CD4-positive, CD25-positive, alpha-beta regulatory T cell (primary cell): Measurements from ENCODE around the gene NDUFB4. TPM values are rescaled to one million over a fixed set of nuclear protein-coding genes. Genes with fewer than 3 reads are reported as not detected.

ENCODE experiments used
- ATAC-seq, 2 donors: fragments of 150-1000 bp; cut with Tn5 transposase; one replicate each; pipeline ENCODE4 v1.10.0; 2021; ENCODE audit warnings: low read depth in 2 of 2, moderate number of reproducible peaks in 2 of 2, moderate library complexity in 1 of 2
- DNase-seq, 3 donors: peaks; one replicate each; pipeline versions ENCODE4 v3.0.0 to v3.0.0-alpha.2; 2012 to 2022; ENCODE audit warnings: mixed read lengths in 1 of 3
- H3K27ac ChIP-seq: one replicate; pipeline ENCODE4 v1.7.0; 2013; ENCODE audit warnings: mild to moderate bottlenecking, low read length; ENCODE audit not compliant: insufficient read depth, poor library complexity, severe bottlenecking
- H3K27me3 ChIP-seq: one replicate; pipeline ENCODE4 v1.7.0; 2013; ENCODE audit warnings: low read length; ENCODE audit not compliant: control insufficient read depth, insufficient read depth
- H3K36me3 ChIP-seq: one replicate; pipeline ENCODE4 v1.7.0; 2013; ENCODE audit warnings: mild to moderate bottlenecking, low read length, moderate library complexity; ENCODE audit not compliant: control insufficient read depth, insufficient read depth
- H3K4me1 ChIP-seq: 2 replicates; pipeline ENCODE4 v1.7.0; 2013; ENCODE audit warnings: mild to moderate bottlenecking, low read length; ENCODE audit not compliant: insufficient read depth, control insufficient read depth, poor library complexity, severe bottlenecking
- H3K4me3 ChIP-seq: one replicate; pipeline ENCODE4 v1.7.0; 2013; ENCODE audit warnings: low read depth, mild to moderate bottlenecking, low read length, moderate library complexity
- H3K9me3 ChIP-seq, 2 experiments: 1 replicate in 1 of 2; 2 replicates in 1 of 2; pipeline ENCODE4 v1.7.0; 2013; ENCODE audit warnings: low read length in 2 of 2, mild to moderate bottlenecking in 1 of 2, moderate library complexity in 1 of 2; ENCODE audit not compliant: control insufficient read depth in 2 of 2
- H3K27ac Mint-ChIP-seq, 3 donors: one replicate each; pipeline ENCODE4 v1.8.0; 2020 to 2022; ENCODE audit warnings: mild to moderate bottlenecking in 3 of 3, mixed read lengths in 3 of 3, moderate library complexity in 2 of 3
- H3K27me3 Mint-ChIP-seq: one replicate; pipeline ENCODE4 v1.8.0; 2022; ENCODE audit warnings: mild to moderate bottlenecking, mixed read lengths
- H3K36me3 Mint-ChIP-seq: one replicate; pipeline ENCODE4 v1.8.0; 2020; ENCODE audit warnings: mixed read lengths
- H3K4me1 Mint-ChIP-seq, 4 donors: one replicate each; pipeline ENCODE4 v1.8.0; 2020 to 2022; ENCODE audit warnings: mixed read lengths in 4 of 4, mild to moderate bottlenecking in 1 of 4
- H3K4me3 Mint-ChIP-seq, 4 donors: one replicate each; pipeline ENCODE4 v1.8.0; 2020 to 2022; ENCODE audit warnings: mild to moderate bottlenecking in 4 of 4, mixed read lengths in 4 of 4, moderate library complexity in 3 of 4
- H3K9me3 Mint-ChIP-seq, 7 donors: one replicate each; pipeline ENCODE4 v1.8.0; 2020 to 2022; ENCODE audit warnings: mixed read lengths in 7 of 7, mild to moderate bottlenecking in 3 of 7, moderate library complexity in 2 of 7
- polyA plus RNA-seq, 4 donors: library from polyadenylated mRNA; unstranded; fragments of 300-500 nt; fragmentation: Illumina TruSeq; gene quantifications; one replicate each; pipeline ENCODE4 v1.2.3, GENCODE V29; 2021
- total RNA-seq: library from RNA; stranded (reverse); gene quantifications from one replicate; pipeline ENCODE4 v1.2.3, GENCODE V29; 2022

NDUFB4 gene
- 71.4 TPM for total RNA-seq
- 100 to 1,000 TPM; 240 to 317 (median 274) TPM for polyA plus RNA-seq

GRCh38 chr3:120596116-120596852 is at the start of gene NDUFB4:
TSS of gene NDUFB4 (plus strand) at chr3:120596336. CDS start at chr3:120596360, 24 bp downstream.
- Histone ChIP-seq H3K4me3 (peak within 1 kb of the TSS; percentile 85), H3K27ac (peak within 1 kb of the TSS; percentile 91), H3K9me3 (no peaks in the 10 kb centered on the region), H3K4me1 (peaks cover 32% of the 10 kb centered on the region), H3K36me3 (peaks cover 27% of the 10 kb centered on the region), H3K27me3 (peaks cover 3% of the 10 kb centered on the region)
- Mint-ChIP-seq H3K9me3 (peaks cover 0 to 2% (median 0%) of the 10 kb centered on the region in 7 donors), H3K36me3 (peaks cover 9% of the 10 kb centered on the region), H3K27me3 (peaks cover 15% of the 10 kb centered on the region), H3K4me3 (peak within 1 kb of the TSS in 3 of 4 donors; percentile 95 to 97 (median 96)), H3K4me1 (peaks cover 0 to 16% (median 15%) of the 10 kb centered on the region in 4 donors), H3K27ac (peak within 1 kb of the TSS in 2 of 3 donors; percentile 98)
- DNase-seq: peak; percentile 94 to 98 (median 94)
- ATAC-seq: peak; percentile 90 to 94

GRCh38 chr3:120550546-120550945 is 45.6 kb upstream of the NDUFB4 start:
- no peak overlapping the region for H3K4me3 Mint-ChIP-seq
- ATAC-seq (no peak), DNase-seq (no peak)
- Histone ChIP-seq H3K4me1 (no peaks in the 10 kb centered on the region), H3K36me3 (no peaks in the 10 kb centered on the region), H3K9me3 (no peaks in the 10 kb centered on the region), H3K27ac (no peak overlapping the region), H3K27me3 (peaks cover 3% of the 10 kb centered on the region), H3K4me3 (no peak overlapping the region)
- H3K27ac Mint-ChIP-seq: no peak overlapping the region
- H3K36me3 Mint-ChIP-seq: no peaks in the 10 kb centered on the region
- H3K4me1 Mint-ChIP-seq: no peaks in the 10 kb centered on the region
- peaks cover 7% of the 10 kb centered on the region for H3K27me3 Mint-ChIP-seq
- H3K9me3 Mint-ChIP-seq: no peaks in the 10 kb centered on the region

GRCh38 chr3:120552184-120553172 is 43.7 kb upstream of the NDUFB4 start:
- DNase-seq: no peak
- H3K27ac Mint-ChIP-seq: no peak overlapping the region
- H3K36me3 Mint-ChIP-seq: no peaks in the 10 kb centered on the region
- no peaks in the 10 kb centered on the region for H3K4me1 ChIP-seq
- no peak for ATAC-seq
- H3K9me3 Mint-ChIP-seq: no peaks in the 10 kb centered on the region
- no peaks in the 10 kb centered on the region for H3K36me3 ChIP-seq
- H3K4me3 Mint-ChIP-seq: no peak overlapping the region
- no peaks in the 10 kb centered on the region for H3K4me1 Mint-ChIP-seq
- no peak overlapping the region for H3K4me3 ChIP-seq
- H3K27me3 ChIP-seq: peaks cover 6% of the 10 kb centered on the region
- no peaks in the 10 kb centered on the region for H3K9me3 ChIP-seq
- peaks cover 7% of the 10 kb centered on the region for H3K27me3 Mint-ChIP-seq
- H3K27ac ChIP-seq: no peak overlapping the region

GRCh38 chr3:120554812-120555606 is 41.1 kb upstream of the NDUFB4 start:
- peaks cover 0 to 15% (median 6%) of the 10 kb centered on the region in 4 donors for H3K4me1 Mint-ChIP-seq
- no peaks in the 10 kb centered on the region for H3K36me3 Mint-ChIP-seq
- no peak overlapping the region for H3K27ac ChIP-seq
- H3K36me3 ChIP-seq: no peaks in the 10 kb centered on the region
- no peaks in the 10 kb centered on the region for H3K9me3 ChIP-seq
- peaks cover 3% of the 10 kb centered on the region for H3K27me3 ChIP-seq
- no peak overlapping the region for H3K27ac Mint-ChIP-seq
- no peak for ATAC-seq
- H3K4me3 Mint-ChIP-seq: no peak overlapping the region
- H3K27me3 Mint-ChIP-seq: peaks cover 13% of the 10 kb centered on the region
- no peak overlapping the region for H3K4me3 ChIP-seq
- no peak for DNase-seq
- peaks cover 13% of the 10 kb centered on the region for H3K4me1 ChIP-seq
- peaks cover 0 to 1% (median 0%) of the 10 kb centered on the region in 7 donors for H3K9me3 Mint-ChIP-seq

GRCh38 chr3:120555657-120556509 is 40.3 kb upstream of the NDUFB4 start:
- ATAC-seq: no peak
- H3K27me3 Mint-ChIP-seq: peaks cover 17% of the 10 kb centered on the region
- peaks cover 13% of the 10 kb centered on the region for H3K4me1 ChIP-seq
- H3K9me3 Mint-ChIP-seq: peaks cover 0 to 1% (median 0%) of the 10 kb centered on the region in 7 donors
- peaks cover 0 to 15% (median 8%) of the 10 kb centered on the region in 4 donors for H3K4me1 Mint-ChIP-seq
- no peak overlapping the region for H3K27ac Mint-ChIP-seq
- no peak overlapping the region for H3K27ac ChIP-seq
- H3K9me3 ChIP-seq: no peaks in the 10 kb centered on the region
- H3K36me3 Mint-ChIP-seq: no peaks in the 10 kb centered on the region
- H3K4me3 ChIP-seq: no peak overlapping the region
- no peak for DNase-seq
- H3K36me3 ChIP-seq: no peaks in the 10 kb centered on the region
- no peak overlapping the region for H3K4me3 Mint-ChIP-seq
- peaks cover 3% of the 10 kb centered on the region for H3K27me3 ChIP-seq

GRCh38 chr3:120557115-120557514 is 39.0 kb upstream of the NDUFB4 start:
- no peaks in the 10 kb centered on the region for H3K36me3 Mint-ChIP-seq
- ATAC-seq (no peak), DNase-seq (no peak)
- peaks cover 3% of the 10 kb centered on the region for H3K27me3 ChIP-seq
- H3K27ac Mint-ChIP-seq: peak overlapping the region in 1 of 3 donors; percentile 42
- H3K4me1 Mint-ChIP-seq: peaks cover 0 to 18% (median 12%) of the 10 kb centered on the region in 4 donors
- peaks cover 28% of the 10 kb centered on the region for H3K27me3 Mint-ChIP-seq
- no peaks in the 10 kb centered on the region for H3K9me3 ChIP-seq
- H3K36me3 ChIP-seq: no peaks in the 10 kb centered on the region
- no peak overlapping the region for H3K4me3 ChIP-seq
- H3K27ac ChIP-seq: no peak overlapping the region
- H3K4me1 ChIP-seq: peaks cover 13% of the 10 kb centered on the region
- H3K4me3 Mint-ChIP-seq: no peak overlapping the region
- peaks cover 0 to 1% (median 0%) of the 10 kb centered on the region in 7 donors for H3K9me3 Mint-ChIP-seq
